Psoas muscle (tissue), 8 donors: ENCODE data around the gene MRPL47. TPM values are rescaled to one million over a fixed set of nuclear protein-coding genes. Genes with fewer than 3 reads are reported as not detected.

Experiments
- ATAC-seq, 4 donors: fragments of 200-7000 bp; cut with Tn5 transposase; one replicate each; pipeline ENCODE4 v1.9.1; 2020; ENCODE audit warnings: moderate library complexity in 3 of 4, mild to moderate bottlenecking in 2 of 4
- DNase-seq, 2 donors: peaks; one replicate each; pipeline ENCODE4 v3.0.0-alpha.2; 2020
- H3K27ac ChIP-seq: fragments of 200-600 bp; one replicate; pipeline ENCODE4 v1.8.0; 2022
- H3K27me3 ChIP-seq, 3 donors: fragments of 200-600 bp in 1 of 3; one replicate each; pipeline versions ENCODE4 v1.6.1 to v1.8.0; 2013 to 2022; ENCODE audit warnings: low read length in 2 of 3, mild to moderate bottlenecking in 2 of 3, moderate library complexity in 1 of 3; ENCODE audit not compliant: insufficient read depth in 3 of 3
- H3K36me3 ChIP-seq, 2 donors: fragments of 200-600 bp in 1 of 2; one replicate each; pipeline versions ENCODE4 v1.6.1 to v1.8.0; 2013 to 2022; ENCODE audit warnings: low read depth in 1 of 2, mild to moderate bottlenecking in 1 of 2, moderate library complexity in 1 of 2; ENCODE audit not compliant: insufficient read depth in 1 of 2
- H3K4me1 ChIP-seq: fragments of 200-600 bp; one replicate; pipeline ENCODE4 v1.8.0; 2022
- H3K4me3 ChIP-seq: fragments of 200-600 bp; one replicate; pipeline ENCODE4 v1.8.0; 2022; ENCODE audit warnings: mild to moderate bottlenecking
- H3K9me3 ChIP-seq: fragments of 200-600 bp; one replicate; pipeline ENCODE4 v1.8.0; 2022
- CTCF ChIP-seq: fragments of 200-600 bp; IDR thresholded peaks from one replicate; pipeline ENCODE4 v1.8.0; 2022; ENCODE audit warnings: antibody characterized with exemption
- WGBS, 3 donors: extraction: QIAGEN DNeasy Blood & Tissue Kit; methylation state at CpG; one replicate each; pipeline versions ENCODE4 v1.1.6 to v1.1.7; 2013; 5-methylcytosine and 5-hydroxymethylcytosine counted together
- intact Hi-C, 2 donors: fragments of 100-400 bp; cut with DNase I; formaldehyde crosslinking; loops; one replicate each; pipeline versions ENCODE4 v1.11.0 to v1.14.2; 2022
- polyA plus RNA-seq, 3 donors: library from polyadenylated mRNA; stranded (reverse); fragments of 200-250 nt; gene quantifications; one replicate each; pipeline ENCODE4 v1.2.3, GENCODE V29; 2013
- total RNA-seq, 4 donors: library from RNA; stranded (reverse); fragmentation: NEBNext Ultra II Directional in 2 of 4; extraction: Animal tissue kit (Norgen Biotek cat#: 25700) in 2 of 4; gene quantifications; one replicate each; pipeline versions ENCODE4 v1.2.1 to v1.2.4, GENCODE V29; 2021 to 2023
- donor health status: healthy with polysubstance abuse.
- donor health status: DM: no; HTN: no; CAD: no; lungs with moderate emphysema.
- donor health status: Bipolar disorder and iron deficiency.
- donor health status: healthy.
- donor health status: DM: yes; HTN: yes; CAD: no.
- donor health status: DM: no; HTN: no; CAD: no.
- donor health status: DM: no; HTN: no; CAD: no.
- donor health status: DM: yes; HTN: yes; CAD: no.

The MRPL47 gene
- total and polyA plus RNA-seq, 7 donors = 29.4 to 108 (median 62.6) TPM

- no peaks in the 10 kb centered on the region for H3K27me3 ChIP-seq
- WGBS, 3 donors = 2% methylated on average over 3 of the region's 3 CpGs
- peak overlapping the region; percentile 82 for H3K4me3 ChIP-seq
- peaks cover 27% of the 10 kb centered on the region for H3K4me1 ChIP-seq
- ATAC-seq = no peak
- H3K9me3 ChIP-seq = no peaks in the 10 kb centered on the region
- peaks cover 4 to 63% of the 10 kb centered on the region in 2 donors for H3K36me3 ChIP-seq
- peak overlapping the region; percentile 86 for H3K27ac ChIP-seq
- TF ChIP-seq CTCF = no peak
- intact Hi-C loops = loop anchor here in 1 of 2 donors (10.0 kb wide), 1 partner anchor 259 kb away; the partner anchor contains the start of gene MFN1
- DNase-seq = no peak
Measured at GRCh38 chr3:179603831-179604230, 607 bp downstream of the MRPL47 start.

- WGBS, 3 donors = 72 to 81% (median 77%) methylated on average over 4 of the region's 4 CpGs
- no peak for DNase-seq
- peaks cover 27% of the 10 kb centered on the region for H3K4me1 ChIP-seq
Measured at GRCh38 chr3:179603321-179603720, 1.1 kb downstream of the MRPL47 start.

GRCh38 chr3:179599531-179599930 lies 4.9 kb downstream of the MRPL47 start:
- Histone ChIP-seq H3K4me1 (peaks cover 10% of the 10 kb centered on the region), H3K36me3 (peaks cover 4 to 76% of the 10 kb centered on the region in 2 donors), H3K27ac (no peak overlapping the region), H3K27me3 (no peaks in the 10 kb centered on the region), H3K4me3 (no peak overlapping the region), H3K9me3 (no peaks in the 10 kb centered on the region)
- DNase-seq (no peak), ATAC-seq (no peak)
- 87 to 93% (median 92%) methylated on average over 4 of the region's 4 CpGs for WGBS, 3 donors
- TF ChIP-seq CTCF = no peak
- intact Hi-C loops = loop anchor here in 1 of 2 donors (10.0 kb wide), 1 partner anchor 235 kb away; no protein-coding TSS in a partner anchor

More at GRCh38 chr3:179603321-179603720, 1.1 kb downstream of the MRPL47 start:
- Histone ChIP-seq H3K27me3 (no peaks in the 10 kb centered on the region), H3K9me3 (no peaks in the 10 kb centered on the region), H3K36me3 (peaks cover 4 to 63% of the 10 kb centered on the region in 2 donors), H3K4me3 (peak overlapping the region; percentile 82), H3K27ac (no peak overlapping the region)
- no peak for ATAC-seq
- TF ChIP-seq CTCF = no peak
- intact Hi-C loops = loop anchor here in 1 of 2 donors (10.0 kb wide), 1 partner anchor 259 kb away; the partner anchor contains the start of gene MFN1

GRCh38 chr3:179591313-179591712 lies 13.1 kb downstream of the MRPL47 start:
- WGBS, 3 donors = 84 to 94% (median 89%) methylated on average over 1 of the region's 1 CpG
- Histone ChIP-seq H3K4me3 (no peak overlapping the region), H3K9me3 (no peaks in the 10 kb centered on the region), H3K27me3 (no peaks in the 10 kb centered on the region), H3K36me3 (peaks cover 10 to 100% of the 10 kb centered on the region in 2 donors), H3K4me1 (no peaks in the 10 kb centered on the region), H3K27ac (no peak overlapping the region)
- ATAC-seq (no peak), DNase-seq (no peak)
- intact Hi-C loops = loop anchor here in 1 of 2 donors (10.0 kb wide), 1 partner anchor 227 kb away; no protein-coding TSS in a partner anchor
- no peak for TF ChIP-seq CTCF

- peaks cover 10 to 100% of the 10 kb centered on the region in 2 donors for H3K36me3 ChIP-seq
- no peak overlapping the region for H3K4me3 ChIP-seq
- ATAC-seq = no peak
- no peak for TF ChIP-seq CTCF
- H3K9me3 ChIP-seq = no peaks in the 10 kb centered on the region
- H3K27ac ChIP-seq = no peak overlapping the region
- DNase-seq = no peak
- no peaks in the 10 kb centered on the region for H3K27me3 ChIP-seq
- WGBS, 3 donors = 71 to 80% (median 72%) methylated on average over 2 of the region's 2 CpGs
- intact Hi-C loops = loop anchor here in 1 of 2 donors (10.0 kb wide), 1 partner anchor 226 kb away; no protein-coding TSS in a partner anchor
- H3K4me1 ChIP-seq = no peaks in the 10 kb centered on the region
Measured at GRCh38 chr3:179590669-179591068, 13.8 kb downstream of the MRPL47 start.
